Subcutaneous abdominal adipose tissue (tissue), 5 donors: ENCODE measurements around the gene KCNMA1.

Experiments
- H3K27ac ChIP-seq: one replicate; pipeline ENCODE4 v1.7.0; 2013; ENCODE audit warnings: low read depth, mild to moderate bottlenecking, inconsistent platforms, low read length, moderate library complexity
- H3K27me3 ChIP-seq, 5 donors: one replicate each; pipeline ENCODE4 v1.7.0; 2013; ENCODE audit warnings: low read length in 5 of 5, inconsistent platforms in 1 of 5; ENCODE audit not compliant: control insufficient read depth in 5 of 5, insufficient read depth in 4 of 5
- H3K36me3 ChIP-seq, 5 donors: one replicate each; pipeline ENCODE4 v1.7.0; 2013; ENCODE audit warnings: low read length in 5 of 5; ENCODE audit not compliant: control insufficient read depth in 5 of 5, insufficient read depth in 5 of 5
- H3K4me1 ChIP-seq, 5 donors: one replicate each; pipeline ENCODE4 v1.7.0; 2013; ENCODE audit warnings: low read length in 5 of 5, mild to moderate bottlenecking in 3 of 5, moderate library complexity in 1 of 5; ENCODE audit not compliant: control insufficient read depth in 5 of 5, insufficient read depth in 5 of 5
- H3K4me3 ChIP-seq, 5 donors: one replicate each; pipeline ENCODE4 v1.7.0; 2013; ENCODE audit warnings: low read length in 5 of 5, low read depth in 1 of 5
- H3K9ac ChIP-seq, 5 donors: one replicate each; pipeline ENCODE4 v1.7.0; 2013; ENCODE audit warnings: low read length in 5 of 5, mild to moderate bottlenecking in 4 of 5, moderate library complexity in 3 of 5
- H3K9me3 ChIP-seq, 5 donors: one replicate each; pipeline ENCODE4 v1.7.0; 2013; ENCODE audit warnings: low read length in 5 of 5; ENCODE audit not compliant: control insufficient read depth in 5 of 5
- donor health status: healthy.
- donor health status: healthy.
- donor health status: healthy.
- donor health status: healthy.
- donor health status: healthy.

KCNMA1 gene

GRCh38 chr10:77099136-77099535 is 538.5 kb downstream of the KCNMA1 start:
- H3K27ac ChIP-seq: no peak overlapping the region
- H3K9me3 ChIP-seq: no peaks in the 10 kb centered on the region
- H3K27me3 ChIP-seq: peaks cover 0 to 3% (median 0%) of the 10 kb centered on the region in 5 donors
- no peak overlapping the region for H3K4me3 ChIP-seq
- H3K4me1 ChIP-seq: peaks cover 0 to 5% (median 0%) of the 10 kb centered on the region in 5 donors
- H3K36me3 ChIP-seq: no peaks in the 10 kb centered on the region
- no peak overlapping the region for H3K9ac ChIP-seq

GRCh38 chr10:77097625-77098024 is 540.0 kb downstream of the KCNMA1 start:
- no peak overlapping the region for H3K9ac ChIP-seq
- no peaks in the 10 kb centered on the region for H3K36me3 ChIP-seq
- H3K27ac ChIP-seq: no peak overlapping the region
- H3K4me3 ChIP-seq: no peak overlapping the region
- no peaks in the 10 kb centered on the region for H3K9me3 ChIP-seq
- peaks cover 0 to 3% (median 0%) of the 10 kb centered on the region in 5 donors for H3K27me3 ChIP-seq
- peaks cover 0 to 5% (median 0%) of the 10 kb centered on the region in 5 donors for H3K4me1 ChIP-seq

GRCh38 chr10:77093126-77093525 is 544.5 kb downstream of the KCNMA1 start:
- no peaks in the 10 kb centered on the region for H3K27me3 ChIP-seq
- H3K36me3 ChIP-seq: no peaks in the 10 kb centered on the region
- no peaks in the 10 kb centered on the region for H3K4me1 ChIP-seq
- no peak overlapping the region for H3K4me3 ChIP-seq
- no peaks in the 10 kb centered on the region for H3K9me3 ChIP-seq
- H3K9ac ChIP-seq: no peak overlapping the region
- H3K27ac ChIP-seq: no peak overlapping the region

- no peaks in the 10 kb centered on the region for H3K9me3 ChIP-seq
- no peak overlapping the region for H3K4me3 ChIP-seq
- H3K36me3 ChIP-seq: no peaks in the 10 kb centered on the region
- H3K9ac ChIP-seq: no peak overlapping the region
- H3K4me1 ChIP-seq: no peaks in the 10 kb centered on the region
- no peaks in the 10 kb centered on the region for H3K27me3 ChIP-seq
- H3K27ac ChIP-seq: no peak overlapping the region
Observed at GRCh38 chr10:77091597-77092165, 545.9 kb downstream of the KCNMA1 start.

GRCh38 chr10:77090381-77091356 is 546.9 kb downstream of the KCNMA1 start:
- no peaks in the 10 kb centered on the region for H3K4me1 ChIP-seq
- no peak overlapping the region for H3K27ac ChIP-seq
- H3K9me3 ChIP-seq: no peaks in the 10 kb centered on the region
- no peaks in the 10 kb centered on the region for H3K36me3 ChIP-seq
- H3K27me3 ChIP-seq: no peaks in the 10 kb centered on the region
- no peak overlapping the region for H3K4me3 ChIP-seq
- no peak overlapping the region for H3K9ac ChIP-seq

- Histone ChIP-seq H3K27me3 (no peaks in the 10 kb centered on the region), H3K4me3 (no peak overlapping the region), H3K27ac (no peak overlapping the region), H3K9me3 (no peaks in the 10 kb centered on the region), H3K9ac (no peak overlapping the region), H3K36me3 (peaks cover 0 to 4% (median 0%) of the 10 kb centered on the region in 5 donors), H3K4me1 (no peaks in the 10 kb centered on the region)
Observed at GRCh38 chr10:77087366-77087765, 550.2 kb downstream of the KCNMA1 start.

GRCh38 chr10:77086081-77086480 is 551.5 kb downstream of the KCNMA1 start:
- H3K4me3 ChIP-seq: no peak overlapping the region
- H3K36me3 ChIP-seq: peaks cover 0 to 4% (median 0%) of the 10 kb centered on the region in 5 donors
- no peaks in the 10 kb centered on the region for H3K9me3 ChIP-seq
- no peak overlapping the region for H3K27ac ChIP-seq
- H3K9ac ChIP-seq: no peak overlapping the region
- no peaks in the 10 kb centered on the region for H3K27me3 ChIP-seq
- H3K4me1 ChIP-seq: no peaks in the 10 kb centered on the region

- H3K4me3 ChIP-seq: no peak overlapping the region
- no peaks in the 10 kb centered on the region for H3K9me3 ChIP-seq
- H3K4me1 ChIP-seq: peaks cover 0 to 5% (median 0%) of the 10 kb centered on the region in 5 donors
- H3K36me3 ChIP-seq: peaks cover 0 to 4% (median 0%) of the 10 kb centered on the region in 5 donors
- no peaks in the 10 kb centered on the region for H3K27me3 ChIP-seq
- no peak overlapping the region for H3K27ac ChIP-seq
- no peak overlapping the region for H3K9ac ChIP-seq
Observed at GRCh38 chr10:77085344-77085743, 552.3 kb downstream of the KCNMA1 start.

GRCh38 chr10:77084431-77085144 is 553.0 kb downstream of the KCNMA1 start:
- Histone ChIP-seq H3K27ac (no peak overlapping the region), H3K4me1 (peaks cover 0 to 6% (median 3%) of the 10 kb centered on the region in 5 donors), H3K27me3 (no peaks in the 10 kb centered on the region)

More at GRCh38 chr10:77084431-77085144, 553.0 kb downstream of the KCNMA1 start:
- no peaks in the 10 kb centered on the region for H3K9me3 ChIP-seq
- H3K9ac ChIP-seq: no peak overlapping the region
- no peak overlapping the region for H3K4me3 ChIP-seq
- peaks cover 0 to 4% (median 0%) of the 10 kb centered on the region in 5 donors for H3K36me3 ChIP-seq
